Erythroblast (primary cell): Measurements from ENCODE around the gene LTBP4.
"Not testable (repeated sequence)": the region's sequence is repeated elsewhere in the genome, so short reads cannot be mapped to it uniquely, and the experiment has no call there.

ENCODE experiments used
- DNase-seq, 2 experiments: peaks; one replicate each; lab custom pipeline; 2025; lab: John Stamatoyannopoulos, UW
- GATA1 ChIP-seq: IDR thresholded peaks from 2 replicates; pipeline ENCODE4 v1.6.1; 2011; ENCODE audit warnings: low read depth, mild to moderate bottlenecking, control low read depth, low read length, moderate library complexity
- POLR2A ChIP-seq: IDR thresholded peaks from 2 replicates; pipeline ENCODE4 v1.6.1; 2011; ENCODE audit warnings: mild to moderate bottlenecking, low read length

The LTBP4 gene

GRCh38 chr19:40627486-40628279 is 26.5 kb downstream of the LTBP4 start:
- no peak for DNase-seq
- TF ChIP-seq GATA1 (no peak), POLR2A (no peak)

- no peak for DNase-seq
- TF ChIP-seq GATA1 (no peak), POLR2A (no peak)
Measured at GRCh38 chr19:40629346-40629745, 28.2 kb downstream of the LTBP4 start.

DNA sequence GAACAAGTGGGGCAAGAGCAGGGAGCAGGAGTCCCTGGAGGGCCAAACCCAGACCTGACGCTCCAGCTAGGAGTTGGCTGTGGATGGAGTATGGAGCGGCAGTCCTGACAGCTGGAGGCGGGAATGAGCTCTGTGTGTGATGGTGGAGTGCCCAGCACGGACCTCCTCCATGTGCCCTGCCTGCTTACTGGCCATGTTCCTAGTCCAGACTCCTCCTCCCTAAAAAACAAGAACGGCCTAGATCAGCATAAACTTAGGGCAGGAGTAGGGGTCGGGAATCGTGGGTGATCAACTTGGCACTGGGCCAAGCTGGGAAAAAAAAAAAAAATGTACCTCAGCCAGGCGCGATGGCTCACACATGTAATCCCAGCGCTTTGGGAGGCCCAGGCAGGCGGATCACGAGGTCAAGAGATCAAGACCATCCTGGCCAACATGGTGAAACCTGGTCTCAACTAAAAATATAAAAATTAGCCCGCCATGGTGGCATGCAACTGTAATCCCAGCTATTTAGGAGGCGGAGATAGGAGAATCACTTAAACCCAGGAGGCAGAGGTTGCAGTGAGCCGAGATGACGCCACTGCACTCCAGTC is 29.5 kb downstream of the LTBP4 start:
- DNase-seq = no peak
- TF ChIP-seq GATA1 (no peak), POLR2A (no peak)

DNA sequence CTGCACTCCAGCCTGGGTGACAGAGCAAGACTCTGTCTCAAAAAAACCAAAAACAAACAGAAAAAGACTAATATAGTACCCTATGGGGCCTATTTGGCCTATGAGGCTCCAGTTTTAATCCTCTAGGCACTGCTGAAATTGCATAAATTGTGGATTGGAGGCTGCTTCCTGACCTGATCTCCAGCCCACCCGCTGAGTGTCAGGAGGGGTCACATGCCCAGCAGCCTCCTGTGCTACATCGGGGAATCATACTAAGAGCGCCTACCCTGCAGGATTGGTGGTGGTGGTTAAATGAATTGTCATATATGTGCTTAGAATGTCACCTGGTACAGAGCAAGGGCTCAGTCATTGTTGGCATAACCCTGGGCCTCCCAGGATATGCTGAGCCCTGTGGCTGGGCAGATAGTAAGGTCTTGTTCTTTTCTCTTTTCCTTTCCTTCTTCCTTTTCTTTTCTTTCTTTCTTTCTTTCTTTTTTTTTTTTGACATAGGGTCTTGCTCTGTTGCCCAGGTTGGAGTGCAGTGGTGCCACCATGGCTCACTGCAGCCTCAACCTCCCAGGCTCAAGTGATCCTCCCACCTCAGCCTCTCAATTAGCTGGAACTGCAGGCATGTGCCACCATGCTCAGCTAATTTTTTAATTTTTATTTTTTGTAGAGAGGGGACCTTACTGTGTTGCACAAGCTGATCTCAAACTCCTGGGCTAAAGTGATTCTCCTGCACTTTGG is 31.3 kb downstream of the LTBP4 start:
- TF ChIP-seq POLR2A (no peak), GATA1 (no peak)
- no peak for DNase-seq

DNA sequence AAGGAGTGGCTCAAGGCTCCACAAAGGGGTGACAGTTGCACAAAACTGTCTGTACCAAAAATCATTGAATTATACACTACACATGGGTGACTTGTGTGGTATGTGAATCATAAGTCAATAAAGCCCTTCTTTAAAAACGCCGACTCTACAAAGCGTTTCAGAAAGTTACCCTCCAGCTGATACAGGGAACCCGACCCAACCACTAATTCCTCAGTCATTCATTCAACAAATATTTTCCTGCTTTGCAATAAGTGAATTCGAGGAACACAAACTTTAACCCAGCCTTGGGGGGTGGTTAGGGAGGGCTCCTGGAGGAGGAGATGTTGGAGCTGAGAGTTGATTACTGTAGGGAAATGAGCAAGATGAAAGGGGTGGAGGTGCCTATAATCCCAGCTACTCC is 32.0 kb downstream of the LTBP4 start:
- DNase-seq = no peak
- TF ChIP-seq POLR2A (no peak), GATA1 (no peak)

DNA sequence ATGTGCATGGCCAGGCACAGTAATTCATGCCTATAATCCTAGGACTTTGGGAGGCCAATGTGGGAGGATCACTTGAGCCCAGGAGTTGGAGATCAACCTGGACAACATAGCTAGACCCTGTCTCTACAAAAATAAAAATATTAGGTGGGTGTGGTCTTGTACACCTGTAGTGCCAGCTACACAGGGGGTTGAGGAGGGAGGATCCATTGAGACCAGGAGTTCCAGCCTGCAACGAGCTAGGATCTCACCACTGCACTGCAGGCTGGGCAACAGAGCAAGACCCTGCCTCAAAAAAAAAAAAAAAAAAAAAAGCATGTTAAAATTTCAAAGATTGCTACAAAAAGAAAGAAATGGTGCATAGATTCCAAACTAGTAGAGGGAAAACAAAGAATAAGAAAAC is 37.2 kb downstream of the LTBP4 start:
- TF ChIP-seq POLR2A = no peak
- TF ChIP-seq GATA1 = no peak
- no peak for DNase-seq

DNA sequence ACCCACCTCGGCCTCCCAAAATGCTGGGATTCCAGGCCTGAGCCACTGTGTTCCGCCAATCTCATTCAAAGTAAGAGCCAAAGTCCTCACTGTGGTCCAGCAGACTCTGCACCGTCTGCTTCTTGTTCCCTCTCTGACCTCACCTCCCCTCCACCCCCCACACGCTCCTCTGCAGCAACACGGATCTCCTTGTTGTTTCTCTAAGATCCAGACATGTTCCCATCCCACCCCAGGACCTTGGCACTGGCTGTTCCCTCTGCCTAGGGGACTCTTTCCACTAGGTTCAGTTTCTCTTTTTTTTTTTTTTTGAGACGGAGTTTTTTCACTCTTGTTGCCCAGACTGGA is 38.4 kb downstream of the LTBP4 start:
- TF ChIP-seq GATA1 (no peak), POLR2A (no peak)
- no peak for DNase-seq

GRCh38 chr19:40640744-40641143 is 39.6 kb downstream of the LTBP4 start:
- no peak for TF ChIP-seq POLR2A
- TF ChIP-seq GATA1 = no peak
- DNase-seq = no peak

GRCh38 chr19:40641281-40641680 is 40.1 kb downstream of the LTBP4 start:
- TF ChIP-seq POLR2A (no peak), GATA1 (no peak)

GRCh38 chr19:40642051-40642706 is 41.0 kb downstream of the LTBP4 start:
- no peak for DNase-seq
- TF ChIP-seq GATA1 (no peak), POLR2A (no peak)

More at GRCh38 chr19:40641281-40641680, 40.1 kb downstream of the LTBP4 start:
- no peak for DNase-seq

GRCh38 chr19:40642757-40643305 is 41.7 kb downstream of the LTBP4 start:
- TF ChIP-seq POLR2A = no peak
- no peak for TF ChIP-seq GATA1
- DNase-seq = no peak

DNA sequence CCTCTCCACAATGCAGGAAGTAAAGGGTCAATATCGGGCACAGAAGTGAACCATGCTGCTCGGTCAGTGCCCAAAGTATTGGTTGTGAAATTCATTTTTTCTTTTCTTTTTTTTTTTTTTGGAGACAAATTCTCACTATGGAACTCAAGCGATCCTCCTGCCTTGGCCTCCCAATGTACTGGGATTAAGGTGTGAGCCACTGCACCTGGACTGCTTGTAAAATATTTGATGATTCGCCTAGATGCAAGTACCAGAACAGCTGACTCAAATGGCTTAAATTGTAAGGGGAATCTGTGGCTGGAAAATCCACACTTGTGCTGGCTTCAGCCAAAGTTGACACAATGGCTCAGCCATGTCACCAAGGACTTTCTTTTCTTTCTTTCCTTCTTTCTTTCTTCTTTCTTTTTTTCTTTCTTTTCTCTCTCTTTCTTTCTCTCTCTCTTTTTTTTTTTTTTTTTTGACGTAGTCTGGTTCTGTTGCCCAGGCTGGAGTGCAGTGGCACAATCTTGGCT is 45.6 kb downstream of the LTBP4 start:
- no peak for TF ChIP-seq POLR2A
- no peak for TF ChIP-seq GATA1
- DNase-seq = no peak

GRCh38 chr19:40649903-40650675 is 48.9 kb downstream of the LTBP4 start:
- not testable (repeated sequence) for DNase-seq
